Naive B cell (primary cell): ENCODE measurements around the gene DLG4. TPM values are rescaled to one million over a fixed set of nuclear protein-coding genes. Genes with fewer than 3 reads are reported as not detected.
"Not testable (repeated sequence)": the region's sequence is repeated elsewhere in the genome, so short reads cannot be mapped to it uniquely, and the experiment has no call there.

ENCODE experiments used
- ATAC-seq, 2 donors: fragments of 150-1000 bp; cut with Tn5 transposase; 2 replicates each; pipeline ENCODE4 v1.10.0; 2021; ENCODE audit warnings: low read depth in 2 of 2, mild to moderate bottlenecking in 2 of 2, moderate library complexity in 2 of 2
- DNase-seq: peaks from one replicate; pipeline ENCODE4 v3.0.0; 2022
- H3K27ac Mint-ChIP-seq, 6 donors: one replicate each; pipeline ENCODE4 v1.8.0; 2020 to 2022; ENCODE audit warnings: mild to moderate bottlenecking in 6 of 6, mixed read lengths in 6 of 6, moderate library complexity in 5 of 6, inconsistent platforms in 2 of 6
- H3K27me3 Mint-ChIP-seq, 3 donors: one replicate each; pipeline ENCODE4 v1.8.0; 2021 to 2022; ENCODE audit warnings: mixed read lengths in 3 of 3, mild to moderate bottlenecking in 1 of 3
- H3K36me3 Mint-ChIP-seq, 2 donors: one replicate each; pipeline ENCODE4 v1.8.0; 2020 to 2022; ENCODE audit warnings: mixed read lengths in 2 of 2, inconsistent platforms in 1 of 2, mild to moderate bottlenecking in 1 of 2
- H3K4me1 Mint-ChIP-seq, 3 donors: one replicate each; pipeline ENCODE4 v1.8.0; 2020 to 2022; ENCODE audit warnings: mixed read lengths in 3 of 3, inconsistent platforms in 1 of 3, mild to moderate bottlenecking in 1 of 3, moderate library complexity in 1 of 3
- H3K4me3 Mint-ChIP-seq, 8 donors: one replicate each; pipeline ENCODE4 v1.8.0; 2020 to 2022; ENCODE audit warnings: mild to moderate bottlenecking in 8 of 8, mixed read lengths in 8 of 8, moderate library complexity in 8 of 8, inconsistent platforms in 2 of 8
- H3K9me3 Mint-ChIP-seq, 7 donors: one replicate each; pipeline ENCODE4 v1.8.0; 2020 to 2022; ENCODE audit warnings: mixed read lengths in 7 of 7, mild to moderate bottlenecking in 5 of 7, inconsistent platforms in 2 of 7, moderate library complexity in 1 of 7
- polyA plus RNA-seq, 6 donors: library from polyadenylated mRNA; unstranded; fragments of 300-500 nt; fragmentation: Illumina TruSeq; gene quantifications; one replicate each; pipeline ENCODE4 v1.2.3, GENCODE V29; 2021; ENCODE audit warnings: low read depth in 6 of 6

DLG4 gene
- polyA plus RNA-seq, 6 donors from 2014 or later, result 0.06 to 0.29 (median 0.22) TPM; not detected in 1

DNA sequence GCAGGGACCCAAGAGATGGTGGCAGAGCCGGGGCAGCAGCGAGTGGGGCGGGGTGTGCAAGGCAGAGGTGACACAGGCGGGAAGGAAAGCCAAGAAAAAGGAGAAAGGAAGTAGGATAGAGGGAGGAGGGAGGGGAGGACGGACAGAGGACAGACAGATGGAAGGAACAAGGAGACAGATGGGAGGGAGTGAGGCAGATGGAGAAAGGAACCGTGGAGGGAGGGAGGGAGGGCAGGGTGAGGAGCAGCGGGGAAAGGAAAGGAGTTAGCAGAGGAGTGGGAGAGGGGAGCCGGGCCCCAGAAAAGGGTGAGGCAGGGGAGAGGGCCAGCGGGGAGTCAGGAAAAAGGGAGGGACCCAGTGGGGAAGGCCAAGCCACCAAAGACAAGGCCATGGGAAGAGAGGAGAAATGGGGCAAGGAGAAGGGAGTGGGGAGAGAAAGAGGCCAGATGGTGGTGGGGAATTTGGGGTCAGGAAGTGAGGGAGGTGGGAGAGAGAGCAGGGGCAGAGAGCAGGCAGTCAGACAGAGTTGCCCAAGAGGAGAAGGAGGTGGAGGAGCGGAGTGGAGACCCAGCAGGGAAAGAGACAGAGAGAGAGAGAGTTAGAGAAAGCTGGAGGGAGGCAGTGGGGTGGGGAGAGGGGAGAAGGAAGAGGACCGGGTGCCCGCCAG is 27.2 kb downstream of the DLG4 start:
- ATAC-seq, result no peak
- Mint-ChIP-seq H3K4me1 (no peaks in the 10 kb centered on the region), H3K27ac (peak overlapping the region in 5 of 6 donors; percentile 12 to 80 (median 33)), H3K9me3 (peaks cover 0 to 3% (median 0%) of the 10 kb centered on the region in 7 donors), H3K4me3 (no peak overlapping the region), H3K27me3 (no peaks in the 10 kb centered on the region), H3K36me3 (no peaks in the 10 kb centered on the region)
- no peak for DNase-seq

DNA sequence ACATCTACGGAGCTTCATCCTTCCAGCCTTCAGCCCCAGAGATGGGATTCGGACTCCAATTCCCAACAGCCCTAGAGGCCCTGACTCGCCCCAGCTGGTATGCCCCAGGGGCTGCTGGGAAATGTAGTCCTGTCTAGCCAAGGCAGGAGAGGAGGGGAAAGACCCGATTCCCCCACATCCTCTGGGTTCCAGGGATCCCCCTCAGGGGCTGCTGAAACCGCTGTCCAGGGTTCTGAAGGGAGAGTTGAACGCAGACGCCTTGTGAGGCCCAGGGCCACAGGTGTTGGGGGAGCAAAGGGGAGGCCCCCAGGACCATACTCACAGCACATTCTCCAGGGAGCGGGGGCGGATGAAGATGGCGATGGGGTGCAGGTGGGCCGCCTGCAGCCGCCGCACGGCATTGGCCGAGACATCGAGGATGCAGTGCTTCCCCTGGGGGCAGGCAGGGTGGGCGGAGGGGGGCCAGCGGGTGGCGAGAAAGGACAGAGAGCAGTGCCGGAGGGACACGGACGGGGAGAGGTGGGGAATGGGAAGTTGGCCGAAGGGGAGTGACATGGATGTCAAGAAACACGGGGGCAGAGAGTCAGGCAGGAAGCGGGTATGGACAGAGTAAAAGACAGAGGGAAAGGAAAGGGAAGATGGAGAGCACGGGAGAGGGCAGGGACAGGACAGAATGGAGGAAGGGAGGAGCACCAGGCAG is 27.9 kb downstream of the DLG4 start:
- Mint-ChIP-seq H3K9me3 (peaks cover 0 to 3% (median 0%) of the 10 kb centered on the region in 7 donors), H3K36me3 (no peaks in the 10 kb centered on the region), H3K27ac (peak overlapping the region in 1 of 6 donors; percentile 80), H3K27me3 (no peaks in the 10 kb centered on the region), H3K4me1 (peaks cover 0 to under 1% (median under 1%) of the 10 kb centered on the region in 3 donors), H3K4me3 (no peak overlapping the region)
- DNase-seq (no peak), ATAC-seq (no peak)

DNA sequence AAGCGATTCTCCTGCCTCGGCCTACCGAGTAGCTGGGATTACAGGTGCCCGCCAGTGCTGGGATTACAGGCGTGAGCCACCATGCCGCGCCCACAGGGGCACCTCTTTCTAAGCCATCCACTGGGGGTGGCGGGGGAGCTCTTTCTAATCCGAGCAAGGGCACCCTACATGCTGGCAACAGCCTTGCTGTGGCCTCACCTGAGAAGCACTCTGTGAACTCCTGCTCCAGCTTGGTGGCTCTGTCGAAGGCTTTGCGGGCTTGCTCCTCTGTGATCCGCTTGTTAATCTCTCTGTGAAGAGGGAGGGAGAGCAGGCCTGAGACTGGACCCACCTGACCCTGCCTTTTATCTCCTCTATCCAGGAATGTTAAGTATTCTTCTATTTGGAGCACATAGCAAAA is 28.6 kb downstream of the DLG4 start:
- DNase-seq (no peak), ATAC-seq (no peak)
- Mint-ChIP-seq H3K27me3 (no peaks in the 10 kb centered on the region), H3K4me1 (peaks cover 2 to 6% (median 6%) of the 10 kb centered on the region in 3 donors), H3K36me3 (no peaks in the 10 kb centered on the region), H3K9me3 (peaks cover 0 to 3% (median 0%) of the 10 kb centered on the region in 7 donors), H3K27ac (no peak overlapping the region), H3K4me3 (no peak overlapping the region)

DNA sequence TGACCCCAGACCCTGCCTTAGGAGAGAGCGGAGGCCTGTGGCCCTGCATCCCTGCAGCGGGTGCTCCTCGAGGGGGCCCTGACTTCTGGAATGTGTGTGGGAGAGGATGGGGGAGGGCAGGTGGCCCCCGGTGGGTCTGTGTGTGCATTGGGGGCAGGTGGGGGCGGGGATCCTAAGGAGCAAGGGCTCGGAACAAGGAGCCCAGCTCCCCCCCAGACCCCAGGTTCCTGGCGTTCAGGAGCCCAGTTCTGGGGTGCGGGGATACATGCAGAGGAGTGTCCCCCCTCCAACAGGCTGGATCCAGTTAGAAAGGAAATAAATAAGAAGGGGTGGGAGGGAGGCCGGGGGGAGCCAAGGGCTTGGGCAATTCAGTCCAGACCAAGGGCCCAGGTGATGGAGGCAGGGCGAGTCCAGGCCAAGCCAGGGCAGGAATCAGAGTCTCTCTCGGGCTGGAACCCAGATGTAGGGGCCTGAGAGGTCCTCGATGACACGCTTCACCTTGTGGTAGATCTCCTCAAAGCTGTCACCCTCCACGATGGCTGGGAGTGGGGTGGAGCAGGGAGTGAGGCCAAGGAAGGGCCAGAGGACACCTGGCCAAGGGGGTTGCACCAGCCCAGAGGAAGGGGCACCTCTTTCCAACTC is 29.2 kb downstream of the DLG4 start:
- no peak overlapping the region for H3K4me3 Mint-ChIP-seq
- H3K27ac Mint-ChIP-seq, result no peak overlapping the region
- ATAC-seq (no peak), DNase-seq (no peak)
- H3K4me1 Mint-ChIP-seq, result peaks cover 2 to 6% (median 6%) of the 10 kb centered on the region in 3 donors
- no peaks in the 10 kb centered on the region for H3K36me3 Mint-ChIP-seq
- peaks cover 0 to 3% (median 0%) of the 10 kb centered on the region in 7 donors for H3K9me3 Mint-ChIP-seq
- H3K27me3 Mint-ChIP-seq, result no peaks in the 10 kb centered on the region

DNA sequence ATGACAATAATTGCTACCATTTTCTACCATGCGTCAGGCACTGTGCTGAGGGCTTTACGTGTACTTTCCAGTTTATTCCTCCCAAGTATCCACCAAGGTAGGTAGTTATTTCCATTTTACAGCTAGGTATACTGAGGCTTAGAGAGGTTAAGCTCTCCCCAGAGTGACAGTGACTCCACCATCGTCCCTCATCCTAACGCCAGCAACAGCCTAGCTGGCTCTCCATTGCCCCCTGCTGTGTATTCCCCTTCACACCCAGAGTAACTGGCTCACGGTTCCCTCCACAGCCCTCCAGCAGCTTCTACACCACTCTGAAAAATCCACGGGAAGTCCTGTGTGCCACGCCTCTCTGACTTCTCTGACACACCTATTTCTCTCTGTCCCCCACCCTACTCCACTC is 33.4 kb downstream of the DLG4 start:
- H3K4me1 Mint-ChIP-seq, result peaks cover 2 to 6% (median 6%) of the 10 kb centered on the region in 3 donors
- DNase-seq, result no peak
- no peak overlapping the region for H3K4me3 Mint-ChIP-seq
- no peaks in the 10 kb centered on the region for H3K27me3 Mint-ChIP-seq
- H3K9me3 Mint-ChIP-seq, result peaks cover 0 to 3% (median 0%) of the 10 kb centered on the region in 7 donors
- no peak for ATAC-seq
- peak overlapping the region in 1 of 6 donors; percentile 56 for H3K27ac Mint-ChIP-seq
- H3K36me3 Mint-ChIP-seq, result no peaks in the 10 kb centered on the region

DNA sequence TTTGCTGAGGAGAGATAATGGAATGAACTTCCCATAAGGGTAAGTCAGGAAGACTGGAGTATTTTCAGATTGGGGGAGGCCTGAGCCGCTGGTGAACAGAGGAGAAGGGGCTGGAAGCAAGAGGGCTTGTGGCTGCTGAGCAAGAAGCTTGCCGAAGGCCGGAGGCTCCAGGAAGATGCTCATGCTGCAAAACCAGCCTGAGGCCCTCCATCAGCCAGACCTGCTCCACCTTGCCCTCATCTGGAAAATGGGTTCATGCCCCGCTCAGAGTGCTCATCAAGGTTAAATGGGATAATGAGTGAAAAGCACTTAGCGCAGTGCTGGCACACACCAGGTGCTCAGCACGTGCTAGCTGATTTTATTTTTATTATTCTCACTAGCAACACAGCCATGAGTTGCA is 35.0 kb downstream of the DLG4 start:
- Mint-ChIP-seq H3K9me3 (peaks cover 0 to 3% (median 0%) of the 10 kb centered on the region in 7 donors), H3K4me3 (no peak overlapping the region), H3K27ac (peak overlapping the region in 1 of 6 donors; percentile 20), H3K4me1 (peaks cover 2 to 6% (median 6%) of the 10 kb centered on the region in 3 donors), H3K27me3 (no peaks in the 10 kb centered on the region), H3K36me3 (no peaks in the 10 kb centered on the region)
- no peak for ATAC-seq
- no peak for DNase-seq

DNA sequence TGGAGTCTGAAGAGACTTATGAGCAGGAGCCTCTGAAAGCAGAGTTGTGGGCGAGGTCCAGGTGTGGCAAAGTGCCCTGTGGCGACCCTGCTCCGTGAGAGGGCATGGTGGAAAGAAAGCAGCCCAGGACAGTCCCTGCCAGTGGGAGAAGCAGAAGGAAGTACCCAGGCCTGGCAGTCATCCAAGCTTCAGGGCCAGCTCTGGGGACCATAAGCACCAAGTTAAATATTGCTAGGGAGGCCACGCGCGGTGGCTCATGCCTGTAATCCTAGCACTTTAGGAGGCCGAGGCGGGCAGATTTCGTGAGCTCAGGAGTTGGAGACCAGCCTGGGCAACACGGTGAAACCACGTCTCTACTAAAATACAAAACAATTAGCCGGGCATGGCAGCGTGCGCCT is 35.5 kb downstream of the DLG4 start:
- Mint-ChIP-seq H3K4me1 (peaks cover 2 to 6% (median 6%) of the 10 kb centered on the region in 3 donors), H3K4me3 (no peak overlapping the region), H3K27me3 (no peaks in the 10 kb centered on the region), H3K27ac (peak overlapping the region in 2 of 6 donors; percentile 45 to 64), H3K36me3 (no peaks in the 10 kb centered on the region), H3K9me3 (peaks cover 0 to 3% (median 0%) of the 10 kb centered on the region in 7 donors)
- DNase-seq (no peak), ATAC-seq (no peak)

DNA sequence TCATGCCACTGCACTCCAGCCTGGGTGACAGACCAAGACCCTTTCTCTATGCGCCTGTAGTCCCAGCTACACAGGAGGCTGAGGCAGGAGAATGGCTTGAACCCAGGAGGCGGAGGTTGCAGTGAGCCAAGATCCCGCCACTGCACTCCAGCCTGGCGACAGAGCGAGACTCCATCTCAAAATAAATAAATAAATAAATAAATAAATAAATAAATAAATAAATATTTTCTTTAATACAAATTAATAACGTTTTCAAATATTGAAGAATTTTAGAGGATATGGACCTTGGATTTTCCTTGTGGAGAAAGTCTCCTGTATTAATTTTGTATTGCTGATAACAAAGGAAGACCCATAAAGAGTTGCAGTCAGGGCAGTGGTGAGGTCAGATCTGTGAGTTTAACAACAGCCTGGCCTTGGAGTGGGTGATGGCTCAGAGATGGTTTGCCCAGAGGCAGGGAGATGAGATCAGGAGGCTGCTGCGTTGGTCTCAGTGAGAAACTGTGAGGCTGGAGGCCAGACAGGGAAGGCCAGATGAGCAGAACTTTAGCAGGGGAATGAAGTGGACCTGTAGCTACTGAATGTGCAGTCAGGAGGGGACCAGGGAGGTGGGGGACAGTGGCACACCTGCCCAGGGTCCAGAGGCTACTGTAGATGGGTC is 36.1 kb downstream of the DLG4 start:
- DNase-seq, result no peak
- Mint-ChIP-seq H3K4me3 (no peak overlapping the region), H3K27ac (no peak overlapping the region), H3K4me1 (peaks cover 2 to 6% (median 6%) of the 10 kb centered on the region in 3 donors), H3K9me3 (peaks cover 0 to 1% (median 0%) of the 10 kb centered on the region in 7 donors), H3K27me3 (no peaks in the 10 kb centered on the region), H3K36me3 (no peaks in the 10 kb centered on the region)
- ATAC-seq, result no peak

DNA sequence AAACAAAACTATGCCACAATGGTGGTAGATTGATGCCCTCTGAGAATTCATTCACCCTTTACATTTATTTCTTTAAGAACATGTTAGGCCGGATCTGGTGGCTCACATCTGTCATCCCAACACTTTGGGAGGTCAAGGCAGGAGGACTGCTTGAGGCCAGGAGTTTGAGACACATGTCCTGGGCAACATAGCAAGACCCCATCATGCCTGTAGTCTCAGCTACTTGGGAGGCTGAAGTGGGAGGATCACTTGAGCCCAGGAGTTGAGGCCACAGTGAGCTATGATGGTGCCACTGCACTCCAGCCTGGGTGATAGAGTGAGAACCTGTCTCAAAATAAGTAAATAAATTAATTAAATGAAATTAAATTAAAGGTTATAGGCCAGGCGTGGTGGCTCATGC is 37.5 kb downstream of the DLG4 start:
- Mint-ChIP-seq H3K27me3 (peaks cover 0 to 12% (median 0%) of the 10 kb centered on the region in 3 donors), H3K4me1 (peaks cover 6 to 14% (median 6%) of the 10 kb centered on the region in 3 donors)
- H3K27ac Mint-ChIP-seq, H3K9me3 Mint-ChIP-seq, H3K36me3 Mint-ChIP-seq, ATAC-seq, H3K4me3 Mint-ChIP-seq, DNase-seq: not testable (repeated sequence)

DNA sequence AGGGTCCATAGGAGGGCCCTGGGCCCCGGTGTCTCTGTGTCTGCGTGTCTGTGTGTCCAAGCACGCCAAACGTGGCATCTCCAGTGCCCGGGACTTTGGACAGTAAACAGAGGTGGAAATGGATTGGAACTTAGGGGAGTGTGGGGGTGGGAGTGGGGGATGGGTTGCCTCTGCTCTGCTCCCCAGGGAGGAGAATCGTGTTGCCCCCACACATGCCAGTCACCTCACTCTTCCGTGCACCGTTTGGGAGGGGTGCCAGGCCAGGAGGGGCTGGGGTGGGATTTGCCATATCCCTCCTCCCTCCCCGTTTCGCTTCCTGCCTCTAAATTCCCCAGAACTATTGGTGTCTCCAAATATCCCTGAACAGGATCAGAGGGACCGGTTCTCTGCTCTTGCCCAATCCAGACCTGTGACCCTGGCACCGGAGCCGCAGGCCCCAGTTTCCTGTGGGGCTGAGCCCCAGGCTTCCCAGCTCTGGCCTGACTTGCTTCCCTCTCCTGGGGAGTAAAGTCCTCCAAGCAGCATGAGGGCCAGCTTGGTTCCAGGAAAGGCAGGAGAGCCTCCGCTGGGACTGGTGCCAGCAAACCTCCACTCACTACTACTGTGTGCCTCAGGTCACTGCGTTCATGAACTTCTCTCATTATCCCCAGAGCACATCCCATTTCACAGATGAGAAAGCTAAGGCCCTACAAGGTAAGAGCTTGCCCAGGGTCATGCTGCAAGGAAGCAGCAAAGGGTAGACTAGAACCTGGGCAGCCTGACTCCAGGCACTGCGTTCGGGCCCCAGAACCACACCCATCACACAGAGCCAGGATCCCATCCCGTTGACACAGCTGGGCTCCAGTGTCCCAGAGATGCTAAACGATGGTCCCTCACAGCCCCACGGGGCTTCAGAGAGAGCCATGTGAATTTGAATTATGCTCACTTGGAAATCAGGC is 40.0 kb downstream of the DLG4 start, which contains the start of gene ASGR1:
TSS of gene ASGR1 (minus strand) at position 54 of the 938 bp plus-strand sequence. CDS start 807 bp downstream, outside the sequence.
- peaks cover 0 to 12% (median 0%) of the 10 kb centered on the region in 3 donors for H3K27me3 Mint-ChIP-seq
- peak within 1 kb of the TSS in 5 of 8 donors; percentile 54 to 81 (median 61) for H3K4me3 Mint-ChIP-seq
- H3K4me1 Mint-ChIP-seq, result peaks cover 0 to 13% (median 0%) of the 10 kb centered on the region in 3 donors
- no peaks in the 10 kb centered on the region for H3K36me3 Mint-ChIP-seq
- no peaks in the 10 kb centered on the region for H3K9me3 Mint-ChIP-seq
- ATAC-seq (no peak), DNase-seq (no peak)
- no peak within 1 kb of the TSS for H3K27ac Mint-ChIP-seq

DNA sequence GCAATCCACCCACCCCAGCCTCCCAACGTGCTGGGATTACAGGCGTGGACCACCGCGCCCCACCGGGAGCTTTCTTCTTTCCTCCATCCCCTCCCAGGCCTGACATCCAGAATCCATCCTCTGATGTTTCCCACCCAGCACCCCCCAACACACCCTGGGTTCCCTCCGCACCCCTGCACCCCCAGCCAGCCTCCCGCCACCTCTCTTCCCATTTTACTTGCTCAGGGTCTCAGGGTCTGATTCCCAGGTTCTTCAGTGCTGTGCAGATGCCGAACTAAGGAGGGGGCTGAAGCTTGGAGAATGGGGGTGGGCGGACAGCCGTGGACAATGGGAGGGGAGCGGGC is 40.7 kb downstream of the DLG4 start:
- peaks cover 0 to 13% (median 0%) of the 10 kb centered on the region in 3 donors for H3K4me1 Mint-ChIP-seq
- DNase-seq (no peak), ATAC-seq (no peak)
- no peak overlapping the region for H3K4me3 Mint-ChIP-seq
- H3K9me3 Mint-ChIP-seq, result no peaks in the 10 kb centered on the region
- no peak overlapping the region for H3K27ac Mint-ChIP-seq
- no peaks in the 10 kb centered on the region for H3K36me3 Mint-ChIP-seq
- peaks cover 0 to 12% (median 0%) of the 10 kb centered on the region in 3 donors for H3K27me3 Mint-ChIP-seq

DNA sequence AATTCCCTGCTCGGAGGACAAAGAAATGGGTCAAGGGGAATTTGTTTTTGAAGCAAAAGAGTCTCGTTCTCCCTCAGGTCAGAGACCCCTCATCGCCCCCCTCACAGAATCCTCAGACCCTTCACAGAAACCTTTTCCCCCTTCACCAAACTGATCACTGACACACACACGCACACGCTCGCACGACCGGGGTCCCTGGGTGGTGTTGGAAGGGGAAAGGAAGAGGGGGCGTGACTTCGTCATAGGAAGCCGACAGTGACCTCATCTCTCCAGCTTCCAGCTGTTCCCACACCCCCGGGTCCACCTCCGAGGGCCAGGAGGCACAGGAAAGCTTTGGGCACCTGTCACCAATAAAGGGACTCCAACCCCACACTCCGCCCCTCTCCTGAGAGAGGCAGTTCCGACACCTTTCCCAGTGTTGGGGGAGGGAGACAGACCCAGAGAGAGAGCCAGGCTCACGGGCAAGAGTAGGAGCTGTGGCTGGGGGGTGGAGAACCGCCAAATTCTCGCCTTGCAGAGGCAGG is 41.6 kb downstream of the DLG4 start:
- ATAC-seq, result no peak
- Mint-ChIP-seq H3K36me3 (no peaks in the 10 kb centered on the region), H3K4me3 (peak overlapping the region in 7 of 8 donors; percentile 54 to 92 (median 75)), H3K27me3 (peaks cover 0 to 16% (median 0%) of the 10 kb centered on the region in 3 donors), H3K27ac (peak overlapping the region in 1 of 6 donors; percentile 77), H3K4me1 (peaks cover 0 to 13% (median 0%) of the 10 kb centered on the region in 3 donors), H3K9me3 (no peaks in the 10 kb centered on the region)
- no peak for DNase-seq
